Endothelial cell of umbilical vein (primary cell): ENCODE results near the gene CIAO1. TPM values are rescaled to one million over a fixed set of nuclear protein-coding genes. Genes with fewer than 3 reads are reported as not detected.

Experiments used
- BruUV-seq: library from RNA; stranded (reverse); fragments of 400-500 nt; replicated peaks from 2 replicates; lab custom pipeline; 2021; lab: Mats Ljungman, UMichigan
- CTCF ChIA-PET: fragments of 300-600, 350-600 bp; sonication (Branson Sonifier 250); formaldehyde crosslinking; loops from one replicate; lab custom pipeline; 2021; ENCODE audit warnings: antibody characterized with exemption, inconsistent platforms; lab: Charles Lee
- POLR2A ChIA-PET: fragments of 300-600, 350-600 bp; sonication (Branson Sonifier 250); formaldehyde crosslinking; loops from one replicate; lab custom pipeline; 2021; ENCODE audit warnings: antibody characterized with exemption, inconsistent platforms; lab: Charles Lee
- DNase-seq: peaks from one replicate; pipeline ENCODE4 v3.0.0-alpha.2; 2011; ENCODE audit warnings: low read depth, low spot score
- FAIRE-seq: peaks from 2 replicates; lab custom pipeline; 2011; peaks lifted over from hg19 to GRCh38; lab: Jason Lieb, UNC
- H2AFZ ChIP-seq: 2 replicates; pipeline ENCODE4 v1.6.0; 2012; ENCODE audit warnings: low read depth, low read length, control low read depth, inconsistent platforms
- H3K27ac ChIP-seq: 2 replicates; pipeline ENCODE4 v1.5.1; 2011; ENCODE audit warnings: low read depth, mild to moderate bottlenecking, control low read depth, low read length, moderate library complexity; ENCODE audit not compliant: insufficient read depth
- H3K27me3 ChIP-seq, 2 experiments: 2 replicates each; pipeline versions ENCODE4 v1.6.0 to v1.6.1; 2011; ENCODE audit warnings: low read length in 2 of 2, mixed read lengths in 1 of 2; ENCODE audit not compliant: control insufficient read depth in 2 of 2, insufficient read depth in 2 of 2
- H3K36me3 ChIP-seq, 2 experiments: 2 replicates in 1 of 2; 3 replicates in 1 of 2; pipeline ENCODE4 v1.5.1; 2011; ENCODE audit warnings: low read length in 2 of 2, mild to moderate bottlenecking in 1 of 2, moderate library complexity in 1 of 2; ENCODE audit not compliant: control insufficient read depth in 2 of 2, insufficient read depth in 2 of 2; ENCODE audit errors: extremely low read depth in 1 of 2
- H3K4me1 ChIP-seq: 3 replicates; pipeline ENCODE4 v1.5.1; 2011; ENCODE audit warnings: mild to moderate bottlenecking, low read length; ENCODE audit not compliant: control insufficient read depth, insufficient read depth; ENCODE audit errors: extremely low read depth
- H3K4me2 ChIP-seq: 2 replicates; pipeline ENCODE4 v1.6.1; 2011; ENCODE audit warnings: low read length, control low read depth, mixed read lengths; ENCODE audit not compliant: insufficient read depth
- H3K4me3 ChIP-seq, 3 experiments: fragments of 200-600 bp in 1 of 3; sonication (generic), shearing (Covaris generic) in 1 of 3; replicated peaks in 1 of 3; 2 replicates each; pipeline ENCODE4 v1.5.1; 2011 to 2016; ENCODE audit warnings: control low read depth in 3 of 3, low read length in 3 of 3, mild to moderate bottlenecking in 2 of 3, inconsistent platforms in 1 of 3, low read depth in 1 of 3, moderate library complexity in 1 of 3; ENCODE audit not compliant: insufficient read depth in 1 of 3
- H3K79me2 ChIP-seq: 2 replicates; pipeline ENCODE4 v1.6.0; 2012; ENCODE audit warnings: low read length, inconsistent platforms; ENCODE audit not compliant: control insufficient read depth, insufficient read depth
- H3K9ac ChIP-seq: replicated peaks from 2 replicates; pipeline ENCODE3; 2011; ENCODE audit warnings: low read length, control low read depth; ENCODE audit not compliant: insufficient read depth; ENCODE audit errors: extremely low read depth
- H3K9me1 ChIP-seq: replicated peaks from 3 replicates; pipeline ENCODE4 v1.6.0; 2011; ENCODE audit warnings: mild to moderate bottlenecking, low read length; ENCODE audit not compliant: control insufficient read depth, insufficient read depth; ENCODE audit errors: extremely low read depth
- H3K9me3 ChIP-seq: replicated peaks from 2 replicates; pipeline ENCODE4 v1.5.1; 2012; ENCODE audit warnings: low read length, inconsistent platforms; ENCODE audit not compliant: control insufficient read depth, insufficient read depth
- H4K20me1 ChIP-seq: replicated peaks from 2 replicates; pipeline ENCODE3; 2011; ENCODE audit warnings: mild to moderate bottlenecking, low read length; ENCODE audit not compliant: control insufficient read depth, insufficient read depth; ENCODE audit errors: extremely low read depth
- EZH2 ChIP-seq: IDR thresholded peaks from 2 replicates; pipeline ENCODE4 v1.6.1; 2012; ENCODE audit warnings: borderline replicate concordance, low read depth, mild to moderate bottlenecking, moderate library complexity, low read length, inconsistent platforms; ENCODE audit not compliant: severe bottlenecking
- FOS ChIP-seq: IDR thresholded peaks from 2 replicates; pipeline ENCODE4 v1.6.1; 2011; ENCODE audit warnings: mild to moderate bottlenecking, low read length, moderate library complexity, borderline replicate concordance; ENCODE audit not compliant: insufficient read depth
- GATA2 ChIP-seq: IDR thresholded peaks from 2 replicates; pipeline ENCODE4 v1.7.0; 2011; ENCODE audit warnings: low read depth, mild to moderate bottlenecking, moderate library complexity, mixed read lengths, low read length; ENCODE audit not compliant: insufficient read length, insufficient read depth
- JUN ChIP-seq: IDR thresholded peaks from 2 replicates; pipeline ENCODE4 v1.6.1; 2011; ENCODE audit warnings: borderline replicate concordance, low read depth; ENCODE audit not compliant: insufficient read length, insufficient read depth
- MYC ChIP-seq: IDR thresholded peaks from one replicate; pipeline ENCODE4 v1.6.1; 2011; ENCODE audit warnings: mild to moderate bottlenecking, low read depth, low read length
- POLR2A ChIP-seq: IDR thresholded peaks from 2 replicates; pipeline ENCODE4 v1.6.1; 2012; ENCODE audit warnings: low read depth, mild to moderate bottlenecking, control low read depth, low read length
- POLR2AphosphoS5 ChIP-seq: IDR thresholded peaks from 2 replicates; pipeline ENCODE4 v1.6.1; 2012; ENCODE audit warnings: low read depth, mild to moderate bottlenecking, control low read depth, low read length, moderate library complexity; ENCODE audit not compliant: insufficient read depth
- dilution Hi-C: fragments of 300-500 bp; cut with MboI; formaldehyde crosslinking; loops from one replicate; pipeline ENCODE4 v1.15.0; 2019; ENCODE audit warnings: low sequenced_read_pairs; ENCODE audit not compliant: extremely low pct_ligation_motif_present
- intact Hi-C: fragments of 100-400 bp; cut with micrococcal nuclease; formaldehyde crosslinking; loops from one replicate; pipeline ENCODE4 v1.10.0; 2022
- polyA plus RNA-seq, 4 experiments: library from polyadenylated mRNA; depleted of rRNA in 3 of 4; stranded (reverse) in 3 of 4; unstranded in 1 of 4; fragments of >200 nt; gene quantifications; 2 replicates each; pipeline versions ENCODE4 v1.2.1 to v1.2.3, GENCODE V29; 2011 to 2012; ENCODE audit warnings: missing spikeins in 1 of 4
- total RNA-seq: library from RNA; stranded (reverse); gene quantifications from 2 replicates; pipeline ENCODE4 v1.2.3, GENCODE V29; 2021
- TF ChIP-seq, protein P1 (sequence below): IDR thresholded peaks from 2 replicates; pipeline ENCODE4 v1.6.1; 2011; ENCODE audit not compliant: insufficient read depth, insufficient read length
- TF ChIP-seq, protein P2 (sequence below), 2 donors: IDR thresholded peaks; 1 replicate in 1 of 2; 2 replicates in 1 of 2; pipeline ENCODE4 v1.5.1; 2011; ENCODE audit warnings: low read length in 2 of 2, mild to moderate bottlenecking in 2 of 2, moderate library complexity in 2 of 2, control low read depth in 1 of 2, inconsistent platforms in 1 of 2, low read depth in 1 of 2; ENCODE audit not compliant: insufficient read depth in 1 of 2; ENCODE audit errors: extremely low read depth in 1 of 2

Gene CIAO1
- total and polyA plus RNA-seq, 2 donors (not counting 3 experiments of a cell fraction or from before 2014, with no cell fraction given) = 70.7 to 119 TPM

DNA sequence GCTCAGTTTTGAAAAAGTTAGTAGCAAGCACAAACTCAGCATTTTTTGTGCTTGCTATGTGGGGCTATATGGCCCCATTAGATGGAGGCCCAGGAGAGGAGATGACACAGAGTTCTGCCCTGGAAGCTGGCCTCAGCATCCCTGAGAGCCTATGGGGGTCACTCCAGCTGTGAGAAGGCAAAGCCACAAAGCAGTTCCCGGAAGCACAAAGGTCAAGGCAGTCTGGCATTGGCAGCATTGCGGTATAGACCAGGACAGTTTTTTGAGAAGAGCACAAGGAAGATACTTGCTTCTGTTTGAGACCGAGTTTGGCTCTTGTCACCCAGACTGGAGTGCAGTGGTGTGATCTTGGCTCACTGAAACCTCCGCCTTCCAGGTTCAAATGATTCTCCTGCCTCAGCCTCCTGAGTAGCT is 51.6 kb downstream of the CIAO1 start:
- Histone ChIP-seq H3K9me3 (no peaks in the 10 kb centered on the region), H3K4me2 (no peak overlapping the region), H3K27ac (no peak overlapping the region), H3K79me2 (no peaks in the 10 kb centered on the region), H3K4me1 (peaks cover 30% of the 10 kb centered on the region), H3K36me3 (no peaks in the 10 kb centered on the region), H3K27me3 (peaks cover 3 to 9% of the 10 kb centered on the region in 2 experiments), H4K20me1 (no peaks in the 10 kb centered on the region), H3K9ac (no peak overlapping the region), H3K4me3 (no peak overlapping the region), H3K9me1 (no peaks in the 10 kb centered on the region), H2AFZ (no peak overlapping the region)
- BruUV-seq = no TSS peak
- CTCF ChIA-PET = no interaction called here
- POLR2A ChIA-PET = no interaction called here
- dilution Hi-C loops (no loop called here), intact Hi-C loops (no loop called here)
- FAIRE-seq (no peak), DNase-seq (no peak)
- TF ChIP-seq FOS (no peak), POLR2AphosphoS5 (no peak), MYC (no peak), POLR2A (no peak), JUN (no peak), EZH2 (no peak)

DNA sequence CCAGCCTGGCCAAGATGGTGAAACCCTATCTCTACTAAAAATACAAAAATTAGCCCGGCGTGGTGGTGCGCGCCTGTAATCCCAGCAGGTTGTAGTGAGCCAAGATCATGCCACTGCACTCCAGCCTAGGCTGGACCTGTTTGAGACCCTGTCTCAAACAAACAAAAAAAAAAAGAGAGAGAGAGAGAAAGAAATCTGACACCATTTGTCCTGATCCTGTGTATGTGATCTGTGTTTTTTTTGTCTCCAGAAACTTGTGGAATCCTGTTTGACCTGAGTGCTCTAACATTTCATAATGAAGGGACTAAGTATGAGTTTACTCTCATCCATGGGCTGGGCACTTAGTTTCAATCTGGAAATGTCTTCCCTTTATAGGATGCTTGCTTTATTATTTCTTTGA is 52.7 kb downstream of the CIAO1 start:
- FAIRE-seq = no peak
- Histone ChIP-seq H3K4me3 (no peak overlapping the region), H3K9me3 (no peaks in the 10 kb centered on the region), H3K9me1 (no peaks in the 10 kb centered on the region), H3K27me3 (peaks cover 10 to 15% of the 10 kb centered on the region in 2 experiments), H3K36me3 (no peaks in the 10 kb centered on the region), H3K79me2 (no peaks in the 10 kb centered on the region), H4K20me1 (no peaks in the 10 kb centered on the region), H3K4me2 (no peak overlapping the region), H2AFZ (no peak overlapping the region), H3K4me1 (peaks cover 30% of the 10 kb centered on the region), H3K27ac (no peak overlapping the region), H3K9ac (no peak overlapping the region)
- ChIA-PET POLR2A (no interaction called here), CTCF (no interaction called here)
- TF ChIP-seq EZH2 (no peak), MYC (no peak), JUN (no peak), FOS (no peak), POLR2A (no peak), POLR2AphosphoS5 (no peak), GATA2 (no peak)
- TF ChIP-seq, protein P1, sequence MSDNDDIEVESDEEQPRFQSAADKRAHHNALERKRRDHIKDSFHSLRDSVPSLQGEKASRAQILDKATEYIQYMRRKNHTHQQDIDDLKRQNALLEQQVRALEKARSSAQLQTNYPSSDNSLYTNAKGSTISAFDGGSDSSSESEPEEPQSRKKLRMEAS = no peak
- TF ChIP-seq, protein P2, sequence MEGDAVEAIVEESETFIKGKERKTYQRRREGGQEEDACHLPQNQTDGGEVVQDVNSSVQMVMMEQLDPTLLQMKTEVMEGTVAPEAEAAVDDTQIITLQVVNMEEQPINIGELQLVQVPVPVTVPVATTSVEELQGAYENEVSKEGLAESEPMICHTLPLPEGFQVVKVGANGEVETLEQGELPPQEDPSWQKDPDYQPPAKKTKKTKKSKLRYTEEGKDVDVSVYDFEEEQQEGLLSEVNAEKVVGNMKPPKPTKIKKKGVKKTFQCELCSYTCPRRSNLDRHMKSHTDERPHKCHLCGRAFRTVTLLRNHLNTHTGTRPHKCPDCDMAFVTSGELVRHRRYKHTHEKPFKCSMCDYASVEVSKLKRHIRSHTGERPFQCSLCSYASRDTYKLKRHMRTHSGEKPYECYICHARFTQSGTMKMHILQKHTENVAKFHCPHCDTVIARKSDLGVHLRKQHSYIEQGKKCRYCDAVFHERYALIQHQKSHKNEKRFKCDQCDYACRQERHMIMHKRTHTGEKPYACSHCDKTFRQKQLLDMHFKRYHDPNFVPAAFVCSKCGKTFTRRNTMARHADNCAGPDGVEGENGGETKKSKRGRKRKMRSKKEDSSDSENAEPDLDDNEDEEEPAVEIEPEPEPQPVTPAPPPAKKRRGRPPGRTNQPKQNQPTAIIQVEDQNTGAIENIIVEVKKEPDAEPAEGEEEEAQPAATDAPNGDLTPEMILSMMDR (IDR thresholded peaks at IDR 0.05; ENCODE audit: extremely low read depth in 1 of 2, insufficient read depth in 1 of 2, low read depth in 1 of 2, low read length in 2 of 2) = no peak
- intact Hi-C loops (no loop called here), dilution Hi-C loops (no loop called here)
- DNase-seq = no peak
- no TSS peak for BruUV-seq
